Adipose tissue (tissue), 3 donors: Measurements from ENCODE around the gene ZNF208. TPM values are rescaled to one million over a fixed set of nuclear protein-coding genes. Genes with fewer than 3 reads are reported as not detected.
"Not testable (repeated sequence)": the region's sequence is repeated elsewhere in the genome, so short reads cannot be mapped to it uniquely, and the experiment has no call there.

ENCODE experiments used
- H3K27ac ChIP-seq: one replicate; pipeline ENCODE4 v1.5.1; 2013; ENCODE audit warnings: low read depth, low read length
- WGBS, 3 donors: extraction: QIAGEN DNeasy Blood & Tissue Kit; methylation state at CpG; one replicate each; pipeline ENCODE4 v1.1.7; 2013; 5-methylcytosine and 5-hydroxymethylcytosine counted together
- polyA plus RNA-seq, 3 donors: library from polyadenylated mRNA; stranded (reverse); fragments of 200-250 nt; gene quantifications; one replicate each; pipeline ENCODE4 v1.2.3, GENCODE V29; 2013
- donor health status: healthy with polysubstance abuse.
- donor health status: Bipolar disorder and iron deficiency.
- donor health status: healthy.

The ZNF208 gene
- 1 to 10 TPM in 1 of 3 donors, under 1 TPM in 2; 0.92 to 1.1 (median 0.97) TPM for polyA plus RNA-seq

DNA sequence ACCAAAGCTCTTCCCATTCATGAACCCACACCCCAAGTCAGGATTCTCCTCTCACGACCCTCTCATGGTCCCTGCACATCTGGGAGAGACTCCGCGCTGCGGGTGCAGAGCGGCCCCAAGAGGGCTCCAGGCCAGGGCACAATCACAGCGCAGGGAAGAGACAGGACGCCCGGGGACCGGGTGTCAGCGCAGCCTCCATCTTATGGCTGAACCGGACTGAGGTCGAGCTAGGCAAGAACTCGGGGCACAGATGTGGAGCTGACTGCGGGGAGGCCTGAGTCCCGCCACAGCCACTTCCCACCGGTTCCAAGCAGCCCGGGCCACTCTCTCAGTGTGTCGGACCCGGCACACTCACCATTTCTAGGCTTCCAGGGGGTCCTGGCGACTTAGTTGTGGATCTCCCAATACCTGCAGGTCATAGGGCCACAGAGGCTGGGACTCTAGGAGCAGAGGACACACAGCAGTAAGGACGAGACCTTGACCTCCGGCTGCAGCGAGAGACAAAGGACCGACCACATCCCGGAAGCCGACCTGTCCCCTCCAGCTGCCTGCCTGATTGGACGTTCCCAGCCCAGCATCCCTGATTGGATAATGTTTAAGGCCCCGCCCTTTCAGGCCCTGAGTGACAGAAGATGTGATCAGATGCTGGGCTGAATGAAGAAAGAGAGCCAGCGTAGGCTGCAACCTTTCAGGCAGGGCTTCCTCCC, at the start of gene ZNF208:
Gene ZNF208 (minus strand): TSS at position 507 of the 707 bp plus-strand sequence. CDS start 149 bp downstream, at position 358.
- H3K27ac ChIP-seq = not testable (repeated sequence)
- 3 to 11% (median 4%) methylated on average over 29 of the region's 29 CpGs for WGBS, 3 donors

- H3K27ac ChIP-seq = no peak overlapping the region
- WGBS, 3 donors = 1 to 5% (median 2%) methylated on average over 20 of the region's 20 CpGs
These were observed 41.9 kb upstream of the ZNF208 start for GRCh38 chr19:22052644-22053013.

- 64 to 83% (median 70%) methylated on average over 3 of the region's 3 CpGs for WGBS, 3 donors
These were observed 30.4 kb upstream of the ZNF208 start for GRCh38 chr19:22041151-22041550.

GRCh38 chr19:22030680-22031079, 19.9 kb upstream of the ZNF208 start:
- H3K27ac ChIP-seq = no peak overlapping the region

More at GRCh38 chr19:22041151-22041550, 30.4 kb upstream of the ZNF208 start:
- not testable (repeated sequence) for H3K27ac ChIP-seq

DNA sequence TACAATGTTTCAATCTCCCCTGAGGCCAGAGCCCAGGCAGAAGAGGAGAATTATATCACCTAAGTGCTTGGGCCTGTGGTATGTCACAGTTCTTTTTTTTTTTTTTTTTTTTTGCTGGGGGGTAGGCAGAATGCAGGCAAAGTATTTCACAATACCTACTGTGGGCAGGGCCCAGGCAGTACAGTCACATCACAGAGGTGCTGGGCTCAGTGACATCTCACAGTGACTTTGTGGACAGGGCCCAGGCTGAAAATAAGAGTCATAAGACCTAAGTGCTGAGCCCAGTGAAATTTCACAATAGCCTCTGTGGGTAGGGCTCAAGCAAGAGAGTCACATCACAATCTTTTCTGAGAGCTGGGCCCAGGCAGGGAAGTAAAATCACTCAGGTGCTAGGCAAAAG, 15.9 kb upstream of the ZNF208 start:
- H3K27ac ChIP-seq = no peak overlapping the region

- H3K27ac ChIP-seq = not testable (repeated sequence)
- WGBS, 3 donors = 73 to 94% (median 82%) methylated on average over 1 of the region's 1 CpG
These were observed 14.8 kb upstream of the ZNF208 start for GRCh38 chr19:22025539-22025938.

- WGBS, 3 donors = 66 to 97% (median 88%) methylated on average over 1 of the region's 1 CpG
- H3K27ac ChIP-seq = no peak overlapping the region
These were observed 40.3 kb downstream of the ZNF208 start for GRCh38 chr19:21970466-21970865.

- no peak overlapping the region for H3K27ac ChIP-seq
- WGBS, 3 donors = 61 to 73% (median 69%) methylated on average over 8 of the region's 8 CpGs
These were observed 63.0 kb downstream of the ZNF208 start for GRCh38 chr19:21947775-21948174.

GRCh38 chr19:21940684-21941083, 70.1 kb downstream of the ZNF208 start:
- WGBS, 3 donors = 66 to 78% (median 70%) methylated on average over 30 of the region's 30 CpGs
- H3K27ac ChIP-seq = no peak overlapping the region

- 60 to 69% (median 67%) methylated on average over 4 of the region's 4 CpGs for WGBS, 3 donors
- H3K27ac ChIP-seq = no peak overlapping the region
These were observed 76.2 kb downstream of the ZNF208 start for GRCh38 chr19:21934593-21934992.

- WGBS, 3 donors = 92 to 98% (median 98%) methylated on average over 5 of the region's 5 CpGs
- no peak overlapping the region for H3K27ac ChIP-seq
These were observed 76.6 kb downstream of the ZNF208 start for GRCh38 chr19:21934131-21934530.

DNA sequence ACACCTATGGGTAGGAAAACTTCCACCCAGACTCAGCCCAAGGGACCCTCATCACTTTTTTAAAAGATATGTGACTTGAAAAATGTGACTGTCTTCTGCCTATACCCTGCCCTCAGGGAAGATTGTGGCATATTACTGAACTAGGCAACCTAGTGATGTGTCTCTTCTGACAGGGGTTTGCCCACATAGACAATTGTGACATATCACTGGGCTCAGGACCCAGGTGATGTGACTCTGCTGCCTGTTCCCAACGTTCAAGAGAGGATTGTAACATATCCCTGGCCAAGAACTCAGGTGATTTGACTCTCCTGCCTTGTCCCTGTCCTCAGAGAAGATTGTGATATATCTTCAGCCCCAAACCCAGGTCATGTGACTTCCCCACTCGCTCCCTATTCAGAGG, 88.5 kb downstream of the ZNF208 start:
- 23 to 38% (median 25%) methylated on average over 2 of the region's 2 CpGs for WGBS, 3 donors
- no peak overlapping the region for H3K27ac ChIP-seq

DNA sequence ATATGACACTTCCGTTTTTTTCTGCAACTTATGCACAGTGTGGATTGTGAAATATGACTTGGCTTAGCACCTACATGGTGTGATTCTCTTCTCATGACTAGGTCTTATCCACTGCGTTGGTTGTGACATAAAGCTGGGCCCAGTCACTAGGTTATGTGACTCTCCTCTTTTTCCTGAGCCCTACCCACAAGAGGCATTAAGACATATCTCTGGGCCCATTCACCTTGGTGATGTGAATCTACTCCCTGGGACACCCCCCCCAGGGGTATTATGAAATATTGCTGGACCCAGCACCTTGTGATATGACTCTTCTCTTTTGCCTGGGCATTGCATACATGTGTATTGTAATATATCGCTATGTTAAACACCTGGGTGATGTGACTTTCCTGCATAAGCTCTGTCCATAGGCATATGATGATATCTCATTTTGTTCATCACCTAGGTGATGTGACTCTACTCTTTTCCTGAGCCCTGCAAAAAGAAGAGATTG, 89.0 kb downstream of the ZNF208 start:
- WGBS, 3 donors = 78 to 84% (median 82%) methylated on average over 3 of the region's 3 CpGs
- H3K27ac ChIP-seq = no peak overlapping the region

- 36 to 56% (median 48%) methylated on average over 3 of the region's 3 CpGs for WGBS, 3 donors
- H3K27ac ChIP-seq = no peak overlapping the region
These were observed 95.3 kb downstream of the ZNF208 start for GRCh38 chr19:21915411-21915810.

- 72 to 98% (median 93%) methylated on average over 2 of the region's 2 CpGs for WGBS, 3 donors
- H3K27ac ChIP-seq = no peak overlapping the region
These were observed 98.1 kb downstream of the ZNF208 start for GRCh38 chr19:21912654-21913053.

DNA sequence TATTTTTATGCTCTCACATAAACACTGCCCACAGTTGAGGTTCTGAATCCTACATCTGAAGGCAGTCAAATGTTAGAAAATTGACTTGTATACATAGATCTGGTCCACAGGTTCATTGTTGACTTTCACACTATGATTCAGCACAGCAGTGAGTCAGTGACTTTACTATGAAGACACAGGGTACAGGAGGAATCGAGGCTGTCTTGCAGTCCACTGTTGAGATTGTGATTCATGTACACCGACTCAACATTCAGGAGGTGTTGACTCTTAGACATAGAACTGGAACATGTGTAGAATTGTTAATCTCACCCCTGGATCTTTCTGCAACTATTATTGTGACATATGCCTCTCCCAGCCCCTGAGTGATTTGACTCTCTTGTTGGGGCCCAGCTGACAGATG, 100.4 kb downstream of the ZNF208 start:
- no peak overlapping the region for H3K27ac ChIP-seq
- 70 to 90% (median 74%) methylated on average over 2 of the region's 2 CpGs for WGBS, 3 donors

- H3K27ac ChIP-seq = no peak overlapping the region
- WGBS, 3 donors = 79 to 93% (median 82%) methylated on average over 3 of the region's 3 CpGs
These were observed 102.7 kb downstream of the ZNF208 start for GRCh38 chr19:21908066-21908465.

- no peak overlapping the region for H3K27ac ChIP-seq
- 86 to 91% (median 88%) methylated on average over 4 of the region's 4 CpGs for WGBS, 3 donors
These were observed 103.2 kb downstream of the ZNF208 start for GRCh38 chr19:21907516-21907915.

DNA sequence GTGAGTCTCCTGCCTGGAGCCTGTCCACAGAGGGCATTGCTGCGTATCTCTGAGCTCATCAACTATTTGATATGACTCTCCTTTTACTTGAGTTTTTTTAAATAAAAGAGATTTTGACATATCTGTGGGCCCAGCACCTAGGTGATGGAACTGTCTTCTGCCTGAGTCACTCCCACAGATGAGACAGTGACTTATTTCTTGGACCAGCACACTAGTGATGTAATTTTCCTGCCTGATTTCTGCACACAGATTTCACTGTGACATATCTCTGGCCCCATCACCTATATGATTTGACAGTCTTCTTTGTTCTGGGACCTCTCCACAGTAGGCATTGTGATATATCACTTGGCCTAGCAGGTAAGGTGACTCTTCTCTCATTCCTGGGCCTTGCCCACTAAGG, 108.2 kb downstream of the ZNF208 start:
- no peak overlapping the region for H3K27ac ChIP-seq
- 57 to 82% (median 76%) methylated on average over 1 of the region's 1 CpG for WGBS, 3 donors

GRCh38 chr19:21901861-21902260, 108.9 kb downstream of the ZNF208 start:
- WGBS, 3 donors = 72 to 89% (median 84%) methylated on average over 3 of the region's 3 CpGs
- no peak overlapping the region for H3K27ac ChIP-seq
